GDM1 (cell line): ENCODE results near the gene ANXA4.

Experiments
- DNase-seq: peaks from one replicate; lab custom pipeline; 2025; lab: John Stamatoyannopoulos, UW

ANXA4 gene

GRCh38 chr2:69741575-69742321, at the start of gene ANXA4:
TSS of gene ANXA4 (plus strand) at chr2:69742134. CDS start at chr2:69781566, 39,432 bp downstream.
- DNase-seq: peak; percentile 58

GRCh38 chr2:69692424-69692823, 49.5 kb upstream of the ANXA4 start:
- no peak for DNase-seq

GRCh38 chr2:69693059-69693774, 48.7 kb upstream of the ANXA4 start:
- no peak for DNase-seq

- no peak for DNase-seq
Measured at GRCh38 chr2:69693775-69694450, 48.0 kb upstream of the ANXA4 start.

- no peak for DNase-seq
Measured at GRCh38 chr2:69694894-69695849, 46.8 kb upstream of the ANXA4 start.

GRCh38 chr2:69695850-69696216, 46.1 kb upstream of the ANXA4 start:
- no peak for DNase-seq

- DNase-seq: no peak
Measured at GRCh38 chr2:69700381-69700780, 41.6 kb upstream of the ANXA4 start.

GRCh38 chr2:69701100-69701945, 40.6 kb upstream of the ANXA4 start:
- no peak for DNase-seq

- DNase-seq: no peak
Measured at GRCh38 chr2:69703189-69703588, 38.7 kb upstream of the ANXA4 start.

- DNase-seq: no peak
Measured at GRCh38 chr2:69704446-69704845, 37.5 kb upstream of the ANXA4 start.

GRCh38 chr2:69709290-69709689, 32.6 kb upstream of the ANXA4 start:
- DNase-seq: no peak

- no peak for DNase-seq
Measured at GRCh38 chr2:69711971-69712370, 30.0 kb upstream of the ANXA4 start.

- no peak for DNase-seq
Measured at GRCh38 chr2:69714024-69714423, 27.9 kb upstream of the ANXA4 start.

GRCh38 chr2:69714539-69715220, 27.3 kb upstream of the ANXA4 start:
- DNase-seq: peak; percentile 67

GRCh38 chr2:69715964-69716363, 26.0 kb upstream of the ANXA4 start:
- DNase-seq: no peak

- no peak for DNase-seq
Measured at GRCh38 chr2:69716555-69717120, 25.3 kb upstream of the ANXA4 start.

GRCh38 chr2:69717186-69717585, 24.7 kb upstream of the ANXA4 start:
- DNase-seq: no peak

- no peak for DNase-seq
Measured at GRCh38 chr2:69717861-69718273, 24.1 kb upstream of the ANXA4 start.

GRCh38 chr2:69718338-69718965, 23.5 kb upstream of the ANXA4 start:
- DNase-seq: no peak
